Measurements from ENCODE around the gene FBXO3. TPM values are rescaled to one million over a fixed set of nuclear protein-coding genes. Genes with fewer than 3 reads are reported as not detected.

The FBXO3 gene
- total and polyA plus RNA-seq, 2 experiments from 2014 or later: 37.8 to 44.6 TPM

DNA sequence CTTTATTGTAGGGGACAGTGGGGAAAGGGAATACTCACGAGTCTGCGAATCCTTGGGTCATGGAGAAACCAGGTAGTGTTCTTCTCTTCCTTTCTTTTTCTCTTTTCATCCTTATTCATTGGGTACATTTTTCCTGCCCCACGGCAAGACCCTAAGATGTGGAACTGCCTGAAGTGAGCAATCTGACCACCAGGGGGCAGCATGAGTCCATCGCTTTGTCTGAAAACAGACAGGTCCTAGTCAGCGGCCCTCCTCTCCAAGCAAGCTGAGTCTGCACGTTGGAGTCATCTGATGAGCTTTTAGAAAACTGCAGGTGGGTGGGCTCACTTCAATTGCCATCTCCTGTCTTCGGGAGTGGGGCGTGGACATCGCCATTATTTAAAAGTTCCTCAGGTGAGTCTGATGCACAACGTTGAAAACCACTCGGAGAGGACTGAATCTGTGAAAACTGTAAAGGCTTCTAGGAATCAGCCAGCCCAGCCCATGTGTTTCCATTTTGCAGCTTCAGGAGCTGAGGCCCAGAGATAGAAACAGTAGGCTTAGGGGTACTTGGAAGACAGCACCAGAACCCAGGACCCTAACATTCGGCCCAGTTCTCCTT is 34.0 kb upstream of the FBXO3 start:
- Histone ChIP-seq H3K4me3 (no peak overlapping the region), H2AFZ (no peak overlapping the region), H3K36me3 (ENCODE audit: low read depth) (no peaks in the 10 kb centered on the region), H3K9ac (no peak overlapping the region), H3K9me3 (ENCODE audit: low read depth) (no peaks in the 10 kb centered on the region), H4K20me1 (ENCODE audit: insufficient read depth) (no peaks in the 10 kb centered on the region), H3K9me2 (ENCODE audit: insufficient read depth) (no peaks in the 10 kb centered on the region), H3K79me2 (ENCODE audit: insufficient read depth) (no peaks in the 10 kb centered on the region), H3K27me3 (replicated peaks; ENCODE audit: insufficient read depth) (no peaks in the 10 kb centered on the region), H3K4me1 (ENCODE audit: insufficient read depth) (no peaks in the 10 kb centered on the region), H3K27ac (no peak overlapping the region), H3F3A (ENCODE audit: insufficient read depth) (no peaks in the 10 kb centered on the region), H3K4me2 (ENCODE audit: unreplicated experiment) (no peak overlapping the region)
- peak; percentile 77 for DNase-seq
- 20 to 21% methylated on average over 12 of the region's 12 CpGs for WGBS, 2 experiments (ENCODE audit: low coverage in 1 of 2, low lambda C conversion rate in 2 of 2, missing lambda C conversion rate in 2 of 2)
- TF ChIP-seq EZH2 (IDR thresholded peaks at IDR 0.05; ENCODE audit: insufficient read depth, poor library complexity, severe bottlenecking) (no peak), EZH2phosphoT487 (IDR thresholded peaks at IDR 0.05; ENCODE audit: insufficient read depth, low read depth) (no peak)
- in situ Hi-C loops (cut with MboI): no loop called here

DNA sequence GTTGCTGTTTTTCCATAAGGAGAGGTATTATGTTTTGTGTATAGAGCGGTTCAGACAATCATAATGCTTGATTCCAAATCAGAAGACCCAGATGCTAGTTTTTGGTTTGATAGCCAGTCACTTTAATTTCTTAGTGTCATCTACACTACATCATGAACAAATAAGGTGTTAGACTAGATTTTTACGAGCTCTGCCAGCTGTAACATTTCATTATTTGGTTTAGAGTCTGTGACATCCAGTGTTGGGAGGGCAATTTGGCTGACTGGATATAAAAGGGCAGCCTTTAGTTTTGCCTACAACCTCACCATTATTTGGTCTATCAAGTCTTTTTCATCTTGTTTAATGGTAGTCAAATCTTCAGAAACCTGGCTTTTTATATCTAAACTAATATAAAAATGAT is 30.2 kb upstream of the FBXO3 start:
- TF ChIP-seq EZH2 (IDR thresholded peaks at IDR 0.05; ENCODE audit: insufficient read depth, poor library complexity, severe bottlenecking) (no peak), EZH2phosphoT487 (IDR thresholded peaks at IDR 0.05; ENCODE audit: insufficient read depth, low read depth) (no peak)
- no peaks in the 10 kb centered on the region for H3K9me2 ChIP-seq (ENCODE audit: insufficient read depth)
- in situ Hi-C loops (cut with MboI): no loop called here
- no peaks in the 10 kb centered on the region for H3K9me3 ChIP-seq (ENCODE audit: low read depth)
- no peaks in the 10 kb centered on the region for H3K36me3 ChIP-seq (ENCODE audit: low read depth)
- no peak overlapping the region for H3K4me3 ChIP-seq
- no peaks in the 10 kb centered on the region for H3F3A ChIP-seq (ENCODE audit: insufficient read depth)
- no peak overlapping the region for H2AFZ ChIP-seq
- 72 to 76% methylated on average over 2 of the region's 2 CpGs for WGBS, 2 experiments (ENCODE audit: low coverage in 1 of 2, low lambda C conversion rate in 2 of 2, missing lambda C conversion rate in 2 of 2)
- H3K4me1 ChIP-seq (ENCODE audit: insufficient read depth): no peaks in the 10 kb centered on the region
- no peaks in the 10 kb centered on the region for H3K79me2 ChIP-seq (ENCODE audit: insufficient read depth)
- no peaks in the 10 kb centered on the region for H4K20me1 ChIP-seq (ENCODE audit: insufficient read depth)
- H3K27me3 ChIP-seq (replicated peaks; ENCODE audit: insufficient read depth): peaks cover 8% of the 10 kb centered on the region; the same call in 1 of the 2 replicates
- DNase-seq: no peak
- H3K4me2 ChIP-seq (ENCODE audit: unreplicated experiment): no peak overlapping the region
- H3K27ac ChIP-seq: no peak overlapping the region
- H3K9ac ChIP-seq: no peak overlapping the region

DNA sequence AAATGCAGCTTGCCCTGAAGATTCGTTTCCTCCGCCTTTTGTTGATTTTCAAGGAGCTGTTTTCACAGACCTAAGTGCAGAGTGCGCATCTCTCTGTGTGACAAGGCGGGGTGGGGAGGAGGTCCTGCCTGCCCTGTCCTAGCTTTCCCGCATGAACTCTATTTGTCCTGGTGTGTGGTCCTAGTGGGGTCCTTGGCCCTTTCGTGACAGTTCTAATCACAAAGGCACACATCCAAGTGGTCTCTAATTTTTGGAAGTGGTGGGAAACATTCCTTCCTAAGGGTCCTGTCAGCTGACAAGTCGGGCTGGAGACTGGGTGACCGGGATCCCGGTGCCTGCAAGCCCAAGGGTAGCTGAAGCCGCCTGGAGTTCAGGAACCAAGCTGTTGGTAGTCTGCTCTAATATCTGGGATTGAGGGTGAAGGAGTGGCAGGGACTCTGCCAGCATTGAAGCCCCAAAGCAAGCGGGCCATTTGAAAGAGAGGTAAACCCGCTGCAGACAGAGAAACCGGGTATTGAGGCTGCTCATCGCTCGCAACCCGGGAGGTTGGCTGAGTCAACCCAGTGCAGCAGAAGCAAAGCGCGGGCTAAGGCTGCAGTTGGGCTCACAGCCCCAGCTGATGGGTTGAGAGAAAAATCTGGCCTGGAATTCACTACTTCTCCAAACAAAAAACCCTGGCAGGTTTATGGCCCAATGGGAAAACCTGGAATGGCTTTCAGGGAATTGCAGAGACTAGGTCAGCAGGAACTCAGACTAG is 28.1 kb upstream of the FBXO3 start:
- 7% methylated on average over 17 to 18 of the region's 18 CpGs for WGBS, 2 experiments (ENCODE audit: low coverage in 1 of 2, low lambda C conversion rate in 2 of 2, missing lambda C conversion rate in 2 of 2)
- Histone ChIP-seq H4K20me1 (ENCODE audit: insufficient read depth) (no peaks in the 10 kb centered on the region), H3K9ac (peak overlapping the region; percentile 1; the same call in 1 of the 2 replicates), H2AFZ (peak overlapping the region; percentile 83), H3K79me2 (ENCODE audit: insufficient read depth) (no peaks in the 10 kb centered on the region), H3K36me3 (ENCODE audit: low read depth) (no peaks in the 10 kb centered on the region), H3K4me2 (ENCODE audit: unreplicated experiment) (peak overlapping the region; percentile 77), H3K9me3 (ENCODE audit: low read depth) (no peaks in the 10 kb centered on the region), H3K27ac (no peak overlapping the region), H3K4me1 (ENCODE audit: insufficient read depth) (no peaks in the 10 kb centered on the region), H3K4me3 (peak overlapping the region; percentile 65), H3F3A (ENCODE audit: insufficient read depth) (no peaks in the 10 kb centered on the region), H3K27me3 (replicated peaks; ENCODE audit: insufficient read depth) (peaks cover 28% of the 10 kb centered on the region), H3K9me2 (ENCODE audit: insufficient read depth) (no peaks in the 10 kb centered on the region)
- TF ChIP-seq EZH2phosphoT487 (IDR thresholded peaks at IDR 0.05; ENCODE audit: insufficient read depth, low read depth) (no peak), EZH2 (IDR thresholded peaks at IDR 0.05; ENCODE audit: insufficient read depth, poor library complexity, severe bottlenecking) (no peak)
- in situ Hi-C loops (cut with MboI): no loop called here
- DNase-seq: peak; percentile 93

DNA sequence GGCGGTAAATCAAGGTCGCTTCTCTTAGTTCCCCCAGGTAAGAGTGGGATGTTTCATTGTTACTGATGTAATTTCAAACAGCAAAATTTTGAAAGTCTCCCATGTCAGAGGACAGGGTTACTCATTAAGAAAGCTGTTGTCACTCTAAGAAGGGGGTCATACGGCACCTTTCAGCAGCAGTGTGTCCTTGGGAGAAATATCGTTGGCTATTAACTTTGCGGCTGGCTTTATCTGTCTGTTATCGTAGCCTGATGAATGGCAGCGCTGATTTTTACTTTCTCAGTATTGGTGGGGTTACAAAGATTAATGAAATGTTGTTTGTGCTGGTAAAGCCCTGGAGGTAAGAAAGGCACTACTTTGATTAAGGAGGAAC is 27.5 kb upstream of the FBXO3 start:
- TF ChIP-seq EZH2 (IDR thresholded peaks at IDR 0.05; ENCODE audit: insufficient read depth, poor library complexity, severe bottlenecking) (no peak), EZH2phosphoT487 (IDR thresholded peaks at IDR 0.05; ENCODE audit: insufficient read depth, low read depth) (no peak)
- 68 to 76% methylated on average over 7 of the region's 7 CpGs for WGBS, 2 experiments (ENCODE audit: low coverage in 1 of 2, low lambda C conversion rate in 2 of 2, missing lambda C conversion rate in 2 of 2)
- no peaks in the 10 kb centered on the region for H3K9me3 ChIP-seq (ENCODE audit: low read depth)
- no peak overlapping the region for H3K9ac ChIP-seq
- no peak for DNase-seq
- H3F3A ChIP-seq (ENCODE audit: insufficient read depth): no peaks in the 10 kb centered on the region
- no peaks in the 10 kb centered on the region for H3K9me2 ChIP-seq (ENCODE audit: insufficient read depth)
- H2AFZ ChIP-seq: peak overlapping the region; percentile 83
- no peak overlapping the region for H3K4me3 ChIP-seq
- H3K36me3 ChIP-seq (ENCODE audit: low read depth): no peaks in the 10 kb centered on the region
- no peak overlapping the region for H3K27ac ChIP-seq
- peaks cover 31% of the 10 kb centered on the region for H3K27me3 ChIP-seq (replicated peaks; ENCODE audit: insufficient read depth)
- H4K20me1 ChIP-seq (ENCODE audit: insufficient read depth): no peaks in the 10 kb centered on the region
- in situ Hi-C loops (cut with MboI): no loop called here
- H3K4me2 ChIP-seq (ENCODE audit: unreplicated experiment): peak overlapping the region; percentile 77
- H3K79me2 ChIP-seq (ENCODE audit: insufficient read depth): no peaks in the 10 kb centered on the region
- no peaks in the 10 kb centered on the region for H3K4me1 ChIP-seq (ENCODE audit: insufficient read depth)
